Tibial nerve (tissue), 4 donors: ENCODE results near the gene RPL7L1. TPM values are rescaled to one million over a fixed set of nuclear protein-coding genes. Genes with fewer than 3 reads are reported as not detected.

Experiments used
- DNase-seq, 2 donors: peaks; one replicate each; pipeline ENCODE4 v3.0.0-alpha.2; 2019; ENCODE audit warnings: low spot score in 2 of 2
- H3K27ac ChIP-seq, 4 donors: fragments of 200-600 bp; sonication (generic) in 3 of 4; one replicate each; pipeline ENCODE4 v1.5.1; 2017 to 2019; ENCODE audit warnings: mild to moderate bottlenecking in 1 of 4
- H3K27me3 ChIP-seq, 2 donors: fragments of 200-600 bp; sonication (generic) in 1 of 2; one replicate each; pipeline versions ENCODE4 v1.5.1 to v1.6.0; 2017 to 2019
- H3K36me3 ChIP-seq, 3 donors: fragments of 200-600 bp; sonication (generic); one replicate each; pipeline ENCODE4 v1.5.1; 2018 to 2019
- H3K4me1 ChIP-seq, 4 donors: fragments of 200-600 bp; sonication (generic) in 3 of 4; one replicate each; pipeline ENCODE4 v1.5.1; 2017 to 2019
- H3K4me3 ChIP-seq, 4 donors: fragments of 200-600 bp; sonication (generic) in 3 of 4; one replicate each; pipeline ENCODE4 v1.5.1; 2017 to 2019; ENCODE audit warnings: mild to moderate bottlenecking in 1 of 4, moderate library complexity in 1 of 4
- H3K9me3 ChIP-seq, 4 donors: fragments of 200-600 bp; sonication (generic) in 3 of 4; one replicate each; pipeline ENCODE4 v1.5.1; 2017 to 2019
- EP300 ChIP-seq, 2 donors: sonication (generic); formaldehyde crosslinking; IDR thresholded peaks; one replicate each; pipeline ENCODE4 v1.6.1; 2017; ENCODE audit warnings: antibody characterized with exemption in 2 of 2, mild to moderate bottlenecking in 1 of 2
- POLR2A ChIP-seq, 2 donors: fragments of 450-650 bp; IDR thresholded peaks; one replicate each; pipeline ENCODE4 v1.6.1; 2017; ENCODE audit warnings: antibody characterized with exemption in 2 of 2, mild to moderate bottlenecking in 2 of 2, moderate library complexity in 2 of 2
- WGBS, 2 donors: methylation state at CpG; one replicate each; pipeline ENCODE4 v1.1.5; 2018; 5-methylcytosine and 5-hydroxymethylcytosine counted together
- total RNA-seq, 4 donors: library from RNA; depleted of rRNA; stranded (reverse); fragments of >200 nt; gene quantifications; one replicate each; pipeline ENCODE4 v1.1.0, GENCODE V29; 2016
- TF ChIP-seq, protein P1 (sequence below), 5 experiments: fragments of 200-600 bp in 3 of 5; fragments of 450-650 bp in 2 of 5; sonication (generic) in 3 of 5; IDR thresholded peaks; one replicate each; pipeline ENCODE4 v1.5.1; 2016 to 2019; ENCODE audit warnings: antibody characterized with exemption in 5 of 5, mild to moderate bottlenecking in 3 of 5, moderate library complexity in 2 of 5

RPL7L1 gene
- total RNA-seq, 4 donors from 2014 or later, result 59.0 to 89.2 (median 83.7) TPM

DNA sequence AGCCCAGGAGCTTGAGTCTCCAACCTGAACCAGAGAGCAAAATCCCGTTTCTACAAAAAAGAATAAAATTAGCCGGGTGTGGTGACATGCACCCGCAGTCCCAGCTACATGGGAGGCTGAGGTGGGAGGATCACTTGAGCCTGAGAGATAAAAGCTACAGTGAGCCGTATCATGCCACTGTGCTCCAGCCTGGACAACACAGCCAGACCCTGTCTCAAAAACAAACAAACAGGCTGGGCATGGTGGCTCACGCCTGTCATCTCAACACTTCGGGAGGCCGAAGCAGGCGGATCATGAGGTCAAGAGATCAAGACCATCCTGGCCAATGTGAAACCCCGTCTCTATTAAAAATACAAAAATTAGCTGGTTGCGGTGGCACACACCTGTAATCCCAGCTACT lies 25.1 kb downstream of the RPL7L1 start:
- H3K4me1 ChIP-seq, result peaks cover 0 to 6% (median 3%) of the 10 kb centered on the region in 4 donors
- DNase-seq, result no peak
- no peaks in the 10 kb centered on the region for H3K27me3 ChIP-seq
- WGBS, 2 donors, result 85 to 96% methylated on average over 10 of the region's 10 CpGs
- no peaks in the 10 kb centered on the region for H3K9me3 ChIP-seq
- no peak overlapping the region for H3K4me3 ChIP-seq
- no peak overlapping the region for H3K27ac ChIP-seq
- TF ChIP-seq POLR2A (IDR thresholded peaks at IDR 0.05), result no peak
- TF ChIP-seq EP300 (IDR thresholded peaks at IDR 0.05), result no peak
- TF ChIP-seq, protein P1, sequence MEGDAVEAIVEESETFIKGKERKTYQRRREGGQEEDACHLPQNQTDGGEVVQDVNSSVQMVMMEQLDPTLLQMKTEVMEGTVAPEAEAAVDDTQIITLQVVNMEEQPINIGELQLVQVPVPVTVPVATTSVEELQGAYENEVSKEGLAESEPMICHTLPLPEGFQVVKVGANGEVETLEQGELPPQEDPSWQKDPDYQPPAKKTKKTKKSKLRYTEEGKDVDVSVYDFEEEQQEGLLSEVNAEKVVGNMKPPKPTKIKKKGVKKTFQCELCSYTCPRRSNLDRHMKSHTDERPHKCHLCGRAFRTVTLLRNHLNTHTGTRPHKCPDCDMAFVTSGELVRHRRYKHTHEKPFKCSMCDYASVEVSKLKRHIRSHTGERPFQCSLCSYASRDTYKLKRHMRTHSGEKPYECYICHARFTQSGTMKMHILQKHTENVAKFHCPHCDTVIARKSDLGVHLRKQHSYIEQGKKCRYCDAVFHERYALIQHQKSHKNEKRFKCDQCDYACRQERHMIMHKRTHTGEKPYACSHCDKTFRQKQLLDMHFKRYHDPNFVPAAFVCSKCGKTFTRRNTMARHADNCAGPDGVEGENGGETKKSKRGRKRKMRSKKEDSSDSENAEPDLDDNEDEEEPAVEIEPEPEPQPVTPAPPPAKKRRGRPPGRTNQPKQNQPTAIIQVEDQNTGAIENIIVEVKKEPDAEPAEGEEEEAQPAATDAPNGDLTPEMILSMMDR (IDR thresholded peaks at IDR 0.05), result no peak
- H3K36me3 ChIP-seq, result no peaks in the 10 kb centered on the region

DNA sequence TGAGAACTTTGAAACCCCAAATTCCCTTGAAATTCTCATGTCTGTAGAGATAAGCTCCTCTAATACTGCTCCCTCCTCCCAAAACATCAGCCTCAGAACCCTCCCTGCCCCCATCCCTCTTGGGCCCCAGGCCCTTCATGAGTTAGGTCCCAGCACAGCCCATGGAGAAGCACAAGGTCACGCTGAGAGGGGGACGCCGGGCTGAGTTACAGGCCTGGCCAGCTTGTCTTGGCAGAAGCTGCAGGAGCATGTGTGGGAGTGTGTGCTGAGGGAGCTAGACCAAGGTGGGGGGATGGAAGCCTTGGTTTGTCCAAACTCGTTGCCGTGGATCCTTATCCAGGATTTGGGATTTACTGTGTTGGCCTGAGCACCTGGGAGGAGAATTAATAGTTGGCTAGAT lies 27.9 kb downstream of the RPL7L1 start:
- Histone ChIP-seq H3K4me1 (peaks cover 0 to 8% (median 0%) of the 10 kb centered on the region in 4 donors), H3K9me3 (no peaks in the 10 kb centered on the region), H3K4me3 (no peak overlapping the region), H3K27me3 (peaks cover 0 to 15% of the 10 kb centered on the region in 2 donors), H3K27ac (no peak overlapping the region), H3K36me3 (no peaks in the 10 kb centered on the region)
- DNase-seq, result no peak
- TF ChIP-seq, protein P1 (IDR thresholded peaks at IDR 0.05), result no peak
- no peak for TF ChIP-seq EP300 (IDR thresholded peaks at IDR 0.05)
- no peak for TF ChIP-seq POLR2A (IDR thresholded peaks at IDR 0.05)
- WGBS, 2 donors, result 46 to 49% methylated on average over 2 to 5 of the region's 5 CpGs

DNA sequence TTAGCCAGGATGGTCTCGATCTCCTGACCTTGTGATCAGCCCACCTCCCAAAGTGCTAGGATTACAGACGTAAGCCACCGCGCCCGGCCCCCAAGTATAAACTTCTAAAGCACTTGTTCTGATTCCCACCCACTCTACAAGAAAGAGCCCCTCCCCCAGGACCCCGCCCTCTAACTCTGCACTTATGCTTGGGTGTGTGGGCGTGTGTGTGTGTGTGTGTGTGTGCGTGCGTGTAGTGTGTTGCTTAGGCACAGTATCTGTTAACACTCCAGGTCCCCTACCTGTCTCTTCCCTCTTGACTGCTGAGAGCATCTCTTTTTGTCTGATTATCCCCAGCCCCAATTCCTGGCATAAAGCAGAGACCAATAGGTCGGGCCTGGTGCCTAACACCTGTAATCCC lies 30.4 kb downstream of the RPL7L1 start:
- 82 to 90% methylated on average over 10 of the region's 10 CpGs for WGBS, 2 donors
- H3K9me3 ChIP-seq, result no peaks in the 10 kb centered on the region
- no peaks in the 10 kb centered on the region for H3K36me3 ChIP-seq
- TF ChIP-seq EP300 (IDR thresholded peaks at IDR 0.05) (no peak), POLR2A (IDR thresholded peaks at IDR 0.05) (no peak)
- TF ChIP-seq, protein P1 (IDR thresholded peaks at IDR 0.05), result no peak
- H3K4me3 ChIP-seq, result no peak overlapping the region
- H3K27ac ChIP-seq, result no peak overlapping the region
- peaks cover 0 to 32% of the 10 kb centered on the region in 2 donors for H3K27me3 ChIP-seq
- no peak for DNase-seq
- H3K4me1 ChIP-seq, result peaks cover 0 to 8% (median 0%) of the 10 kb centered on the region in 4 donors

DNA sequence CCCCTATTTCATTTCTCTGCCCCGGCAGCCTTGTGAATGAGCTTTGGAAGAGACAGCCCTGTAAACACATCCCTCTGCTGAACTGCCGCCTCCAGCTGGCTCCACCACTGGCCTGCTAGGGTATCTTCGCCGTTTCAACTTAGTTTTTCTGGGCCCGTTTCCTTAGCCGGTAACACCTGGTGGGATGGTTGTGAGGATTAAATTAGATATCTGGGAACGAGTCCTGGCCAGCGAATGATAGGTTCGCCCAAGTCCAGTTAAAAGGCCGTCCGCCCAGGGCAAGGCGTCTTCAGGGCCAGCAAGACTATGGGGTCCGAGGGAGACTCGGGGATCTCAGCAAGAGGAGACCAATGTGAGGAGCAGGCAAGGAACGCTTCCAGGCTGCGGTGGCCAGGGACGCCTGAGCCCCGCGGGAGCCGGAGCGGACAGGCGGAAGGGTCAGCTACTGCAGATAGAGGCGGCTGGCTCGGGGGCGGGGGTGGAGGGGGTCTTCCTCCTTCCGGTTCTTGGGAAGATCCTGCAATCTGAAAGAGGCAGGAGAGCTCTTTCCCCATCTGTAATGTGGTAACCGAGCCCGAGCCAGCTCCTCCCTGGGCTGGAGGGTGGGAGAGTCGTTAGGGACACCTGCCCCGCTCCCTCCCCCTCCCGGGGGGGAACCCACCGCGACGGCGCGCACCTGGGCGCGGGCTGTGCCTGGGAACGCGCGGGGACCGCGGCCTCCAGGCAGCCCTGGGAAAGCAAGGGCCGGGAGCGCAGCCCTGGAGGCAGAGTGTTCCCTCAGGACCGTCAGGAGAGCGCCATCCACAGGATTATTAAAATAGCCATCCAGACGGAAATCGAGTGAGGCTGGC lies 32.0 kb downstream of the RPL7L1 start:
- 10% methylated on average over 41 to 46 of the region's 49 CpGs for WGBS, 2 donors

More for the DNA sequence above, 32.0 kb downstream of the RPL7L1 start:
- peaks cover 0 to 42% of the 10 kb centered on the region in 2 donors for H3K27me3 ChIP-seq
- no peak overlapping the region for H3K27ac ChIP-seq
- H3K36me3 ChIP-seq, result no peaks in the 10 kb centered on the region
- peak overlapping the region in 1 of 4 donors; percentile 19 for H3K4me3 ChIP-seq
- DNase-seq, result no peak
- TF ChIP-seq POLR2A (IDR thresholded peaks at IDR 0.05) (no peak), EP300 (IDR thresholded peaks at IDR 0.05) (no peak)
- TF ChIP-seq, protein P1 (IDR thresholded peaks at IDR 0.05), result no peak
- H3K4me1 ChIP-seq, result peaks cover 0 to 8% (median 0%) of the 10 kb centered on the region in 4 donors
- no peaks in the 10 kb centered on the region for H3K9me3 ChIP-seq
